Measurements from ENCODE around the gene MYRFL.

Gene MYRFL

GRCh38 chr12:69913526-69913925 lies 88.5 kb downstream of the MYRFL start:
- no peaks in the 10 kb centered on the region for H3K9me3 ChIP-seq (ENCODE audit: insufficient read depth, low read length, severe bottlenecking)
- DNase-seq (no peak), ATAC-seq (ENCODE audit: insufficient read depth, low read depth) (no peak)
- no peaks in the 10 kb centered on the region for H3K79me2 ChIP-seq (ENCODE audit: insufficient read depth, low read length)
- H3K27me3 ChIP-seq (ENCODE audit: insufficient read depth, low read length, poor library complexity) = no peaks in the 10 kb centered on the region
- no peaks in the 10 kb centered on the region for H4K20me1 ChIP-seq (ENCODE audit: insufficient read depth, low read length)
- H3K9ac ChIP-seq (ENCODE audit: low read depth, low read length) = no peak overlapping the region
- no peaks in the 10 kb centered on the region for H3K4me1 ChIP-seq (ENCODE audit: insufficient read depth, low read length)
- no peak overlapping the region for H3K4me2 ChIP-seq (ENCODE audit: insufficient read depth, low read length)
- no peak overlapping the region for H3K4me3 ChIP-seq (ENCODE audit: low read depth in 1 of 2, low read length in 2 of 2)
- TF ChIP-seq CTCF (IDR thresholded peaks at IDR 0.05; ENCODE audit: borderline replicate concordance, extremely low read depth, low read length, poor library complexity, severe bottlenecking) (no peak), EZH2 (IDR thresholded peaks at IDR 0.05; ENCODE audit: borderline replicate concordance, low read depth, low read length, severe bottlenecking) (no peak)
- H2AFZ ChIP-seq (ENCODE audit: low read depth, low read length) = no peak overlapping the region
- no peaks in the 10 kb centered on the region for H3K36me3 ChIP-seq (ENCODE audit: insufficient read depth, low read length)
- no peak overlapping the region for H3K27ac ChIP-seq (ENCODE audit: low read length)

GRCh38 chr12:69915964-69916363 lies 90.9 kb downstream of the MYRFL start:
- no peak overlapping the region for H3K4me2 ChIP-seq (ENCODE audit: insufficient read depth, low read length)
- no peak overlapping the region for H3K9ac ChIP-seq (ENCODE audit: low read depth, low read length)
- no peak overlapping the region for H3K27ac ChIP-seq (ENCODE audit: low read length)
- no peak overlapping the region for H2AFZ ChIP-seq (ENCODE audit: low read depth, low read length)
- DNase-seq (no peak), ATAC-seq (ENCODE audit: insufficient read depth, low read depth) (no peak)
- no peaks in the 10 kb centered on the region for H3K36me3 ChIP-seq (ENCODE audit: insufficient read depth, low read length)
- no peaks in the 10 kb centered on the region for H3K4me1 ChIP-seq (ENCODE audit: insufficient read depth, low read length)
- TF ChIP-seq EZH2 (IDR thresholded peaks at IDR 0.05; ENCODE audit: borderline replicate concordance, low read depth, low read length, severe bottlenecking) = no peak
- no peak for TF ChIP-seq CTCF (IDR thresholded peaks at IDR 0.05; ENCODE audit: borderline replicate concordance, extremely low read depth, low read length, poor library complexity, severe bottlenecking)
- H3K27me3 ChIP-seq (ENCODE audit: insufficient read depth, low read length, poor library complexity) = no peaks in the 10 kb centered on the region
- H3K79me2 ChIP-seq (ENCODE audit: insufficient read depth, low read length) = no peaks in the 10 kb centered on the region
- H3K4me3 ChIP-seq (ENCODE audit: low read depth in 1 of 2, low read length in 2 of 2) = no peak overlapping the region
- no peaks in the 10 kb centered on the region for H3K9me3 ChIP-seq (ENCODE audit: insufficient read depth, low read length, severe bottlenecking)
- H4K20me1 ChIP-seq (ENCODE audit: insufficient read depth, low read length) = no peaks in the 10 kb centered on the region

- Histone ChIP-seq H3K4me1 (ENCODE audit: insufficient read depth, low read length) (no peaks in the 10 kb centered on the region), H3K4me3 (ENCODE audit: low read depth in 1 of 2, low read length in 2 of 2) (no peak overlapping the region), H2AFZ (ENCODE audit: low read depth, low read length) (no peak overlapping the region), H3K36me3 (ENCODE audit: insufficient read depth, low read length) (no peaks in the 10 kb centered on the region), H3K79me2 (ENCODE audit: insufficient read depth, low read length) (no peaks in the 10 kb centered on the region), H3K27ac (ENCODE audit: low read length) (no peak overlapping the region), H3K27me3 (ENCODE audit: insufficient read depth, low read length, poor library complexity) (no peaks in the 10 kb centered on the region), H3K9me3 (ENCODE audit: insufficient read depth, low read length, severe bottlenecking) (no peaks in the 10 kb centered on the region), H3K4me2 (ENCODE audit: insufficient read depth, low read length) (no peak overlapping the region), H4K20me1 (ENCODE audit: insufficient read depth, low read length) (no peaks in the 10 kb centered on the region), H3K9ac (ENCODE audit: low read depth, low read length) (no peak overlapping the region)
- no peak for TF ChIP-seq EZH2 (IDR thresholded peaks at IDR 0.05; ENCODE audit: borderline replicate concordance, low read depth, low read length, severe bottlenecking)
- no peak for TF ChIP-seq CTCF (IDR thresholded peaks at IDR 0.05; ENCODE audit: borderline replicate concordance, extremely low read depth, low read length, poor library complexity, severe bottlenecking)
- DNase-seq (no peak), ATAC-seq (ENCODE audit: insufficient read depth, low read depth) (no peak)
These were observed 91.7 kb downstream of the MYRFL start for GRCh38 chr12:69916544-69917235.

Measured in DND-41 (cell line).